ENCODE measurements around the gene TRIM28. TPM values are rescaled to one million over a fixed set of nuclear protein-coding genes. Genes with fewer than 3 reads are reported as not detected.

The TRIM28 gene
- total and polyA plus RNA-seq, 9 of the 15 experiments (the other 6 are each of a cell fraction or from before 2014, with no cell fraction given), result 12.1 to 797 (median 490) TPM

- TF ChIP-seq THRA (IDR thresholded peaks at IDR 0.05) (no peak), CHCHD3 (CRISPR knock-in tag; IDR thresholded peaks at IDR 0.05) (no peak), TARDBP (IDR thresholded peaks at IDR 0.05) (peak; percentile 61; the same call in 1 of the 2 replicates), ZSCAN29 (IDR thresholded peaks at IDR 0.05) (no peak), POLR2AphosphoS2 (IDR thresholded peaks at IDR 0.05; ENCODE audit: low read length) (no peak), GTF2F1 (IDR thresholded peaks at IDR 0.05; ENCODE audit: low read depth, low read length) (peak; percentile 89), ZC3H4 (CRISPR knock-in tag; IDR thresholded peaks at IDR 0.05; ENCODE audit: borderline replicate concordance) (0 out of 2 replicates have a peak, but pooled peaks have one; percentile 82), TEAD2 (tag; IDR thresholded peaks at IDR 0.05) (no peak), CREM (IDR thresholded peaks at IDR 0.05; ENCODE audit: low read depth) (peak; percentile 75; the same call in 1 of the 2 replicates), TAF15 (IDR thresholded peaks at IDR 0.05; ENCODE audit: low read depth, low read length) (no peak), PCBP1 (IDR thresholded peaks at IDR 0.05; ENCODE audit: low read depth, low read length, poor library complexity, severe bottlenecking) (no peak), PPARD (CRISPR knock-in tag; IDR thresholded peaks at IDR 0.05) (no peak), ZNF584 (CRISPR knock-in tag; IDR thresholded peaks at IDR 0.05; ENCODE audit: low read depth) (peak; percentile 54), FOXJ2 (tag; IDR thresholded peaks at IDR 0.05) (peak; percentile 60; the same call in 1 of the 2 replicates), ZNF668 (CRISPR knock-in tag; IDR thresholded peaks at IDR 0.05) (no peak), POLR2G (IDR thresholded peaks at IDR 0.05; ENCODE audit: low read depth, low read length) (peak; percentile 85), CC2D1A (IDR thresholded peaks at IDR 0.05) (no peak), ZNF780A (CRISPR knock-in tag; IDR thresholded peaks at IDR 0.05) (0 out of 2 replicates have a peak, but pooled peaks have one; percentile 53), CCNT2 (IDR thresholded peaks at IDR 0.05; ENCODE audit: borderline replicate concordance, extremely low read depth, insufficient read length, low read depth, low read length) (no peak)
- TF ChIP-seq, protein P1, sequence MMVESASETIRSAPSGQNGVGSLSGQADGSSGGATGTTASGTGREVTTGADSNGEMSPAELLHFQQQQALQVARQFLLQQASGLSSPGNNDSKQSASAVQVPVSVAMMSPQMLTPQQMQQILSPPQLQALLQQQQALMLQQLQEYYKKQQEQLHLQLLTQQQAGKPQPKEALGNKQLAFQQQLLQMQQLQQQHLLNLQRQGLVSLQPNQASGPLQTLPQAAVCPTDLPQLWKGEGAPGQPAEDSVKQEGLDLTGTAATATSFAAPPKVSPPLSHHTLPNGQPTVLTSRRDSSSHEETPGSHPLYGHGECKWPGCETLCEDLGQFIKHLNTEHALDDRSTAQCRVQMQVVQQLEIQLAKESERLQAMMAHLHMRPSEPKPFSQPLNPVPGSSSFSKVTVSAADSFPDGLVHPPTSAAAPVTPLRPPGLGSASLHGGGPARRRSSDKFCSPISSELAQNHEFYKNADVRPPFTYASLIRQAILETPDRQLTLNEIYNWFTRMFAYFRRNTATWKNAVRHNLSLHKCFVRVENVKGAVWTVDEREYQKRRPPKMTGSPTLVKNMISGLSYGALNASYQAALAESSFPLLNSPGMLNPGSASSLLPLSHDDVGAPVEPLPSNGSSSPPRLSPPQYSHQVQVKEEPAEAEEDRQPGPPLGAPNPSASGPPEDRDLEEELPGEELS (CRISPR knock-in tag; IDR thresholded peaks at IDR 0.05; ENCODE audit: borderline replicate concordance), result peak; percentile 82; the same call in 1 of the 2 replicates
- TF ChIP-seq, protein P2, sequence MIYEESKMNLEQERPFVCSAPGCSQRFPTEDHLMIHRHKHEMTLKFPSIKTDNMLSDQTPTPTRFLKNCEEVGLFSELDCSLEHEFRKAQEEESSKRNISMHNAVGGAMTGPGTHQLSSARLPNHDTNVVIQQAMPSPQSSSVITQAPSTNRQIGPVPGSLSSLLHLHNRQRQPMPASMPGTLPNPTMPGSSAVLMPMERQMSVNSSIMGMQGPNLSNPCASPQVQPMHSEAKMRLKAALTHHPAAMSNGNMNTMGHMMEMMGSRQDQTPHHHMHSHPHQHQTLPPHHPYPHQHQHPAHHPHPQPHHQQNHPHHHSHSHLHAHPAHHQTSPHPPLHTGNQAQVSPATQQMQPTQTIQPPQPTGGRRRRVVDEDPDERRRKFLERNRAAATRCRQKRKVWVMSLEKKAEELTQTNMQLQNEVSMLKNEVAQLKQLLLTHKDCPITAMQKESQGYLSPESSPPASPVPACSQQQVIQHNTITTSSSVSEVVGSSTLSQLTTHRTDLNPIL (CRISPR knock-in tag; IDR thresholded peaks at IDR 0.05), result no peak
- TF ChIP-seq, protein P3, sequence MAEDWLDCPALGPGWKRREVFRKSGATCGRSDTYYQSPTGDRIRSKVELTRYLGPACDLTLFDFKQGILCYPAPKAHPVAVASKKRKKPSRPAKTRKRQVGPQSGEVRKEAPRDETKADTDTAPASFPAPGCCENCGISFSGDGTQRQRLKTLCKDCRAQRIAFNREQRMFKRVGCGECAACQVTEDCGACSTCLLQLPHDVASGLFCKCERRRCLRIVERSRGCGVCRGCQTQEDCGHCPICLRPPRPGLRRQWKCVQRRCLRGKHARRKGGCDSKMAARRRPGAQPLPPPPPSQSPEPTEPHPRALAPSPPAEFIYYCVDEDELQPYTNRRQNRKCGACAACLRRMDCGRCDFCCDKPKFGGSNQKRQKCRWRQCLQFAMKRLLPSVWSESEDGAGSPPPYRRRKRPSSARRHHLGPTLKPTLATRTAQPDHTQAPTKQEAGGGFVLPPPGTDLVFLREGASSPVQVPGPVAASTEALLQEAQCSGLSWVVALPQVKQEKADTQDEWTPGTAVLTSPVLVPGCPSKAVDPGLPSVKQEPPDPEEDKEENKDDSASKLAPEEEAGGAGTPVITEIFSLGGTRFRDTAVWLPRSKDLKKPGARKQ (CRISPR knock-in tag; IDR thresholded peaks at IDR 0.05), result no peak
Measured at GRCh38 chr19:58559275-58560006, 15.6 kb downstream of the TRIM28 start (continued).

Data from K562 (cell line).